Naive B cell (primary cell): Measurements from ENCODE around the gene GSTA5. TPM values are rescaled to one million over a fixed set of nuclear protein-coding genes. Genes with fewer than 3 reads are reported as not detected.
"Not testable (repeated sequence)": the region's sequence is repeated elsewhere in the genome, so short reads cannot be mapped to it uniquely, and the experiment has no call there.

Experiments
- ATAC-seq, 2 donors: fragments of 150-1000 bp; cut with Tn5 transposase; 2 replicates each; pipeline ENCODE4 v1.10.0; 2021; ENCODE audit warnings: low read depth in 2 of 2, mild to moderate bottlenecking in 2 of 2, moderate library complexity in 2 of 2
- DNase-seq: peaks from one replicate; pipeline ENCODE4 v3.0.0; 2022
- H3K27ac Mint-ChIP-seq, 6 donors: one replicate each; pipeline ENCODE4 v1.8.0; 2020 to 2022; ENCODE audit warnings: mild to moderate bottlenecking in 6 of 6, mixed read lengths in 6 of 6, moderate library complexity in 5 of 6, inconsistent platforms in 2 of 6
- H3K27me3 Mint-ChIP-seq, 3 donors: one replicate each; pipeline ENCODE4 v1.8.0; 2021 to 2022; ENCODE audit warnings: mixed read lengths in 3 of 3, mild to moderate bottlenecking in 1 of 3
- H3K36me3 Mint-ChIP-seq, 2 donors: one replicate each; pipeline ENCODE4 v1.8.0; 2020 to 2022; ENCODE audit warnings: mixed read lengths in 2 of 2, inconsistent platforms in 1 of 2, mild to moderate bottlenecking in 1 of 2
- H3K4me1 Mint-ChIP-seq, 3 donors: one replicate each; pipeline ENCODE4 v1.8.0; 2020 to 2022; ENCODE audit warnings: mixed read lengths in 3 of 3, inconsistent platforms in 1 of 3, mild to moderate bottlenecking in 1 of 3, moderate library complexity in 1 of 3
- H3K4me3 Mint-ChIP-seq, 8 donors: one replicate each; pipeline ENCODE4 v1.8.0; 2020 to 2022; ENCODE audit warnings: mild to moderate bottlenecking in 8 of 8, mixed read lengths in 8 of 8, moderate library complexity in 8 of 8, inconsistent platforms in 2 of 8
- H3K9me3 Mint-ChIP-seq, 7 donors: one replicate each; pipeline ENCODE4 v1.8.0; 2020 to 2022; ENCODE audit warnings: mixed read lengths in 7 of 7, mild to moderate bottlenecking in 5 of 7, inconsistent platforms in 2 of 7, moderate library complexity in 1 of 7
- polyA plus RNA-seq, 6 donors: library from polyadenylated mRNA; unstranded; fragments of 300-500 nt; fragmentation: Illumina TruSeq; gene quantifications; one replicate each; pipeline ENCODE4 v1.2.3, GENCODE V29; 2021; ENCODE audit warnings: low read depth in 6 of 6

GSTA5 gene
- polyA plus RNA-seq, 6 donors from 2014 or later: not detected

- Mint-ChIP-seq H3K27me3 (peaks cover 6 to 30% (median 11%) of the 10 kb centered on the region in 3 donors), H3K27ac (peak overlapping the region in 1 of 6 donors; percentile 43), H3K9me3 (peaks cover 2 to 16% (median 10%) of the 10 kb centered on the region in 7 donors), H3K36me3 (peaks cover 4 to 14% of the 10 kb centered on the region in 2 donors)
- not testable (repeated sequence) for H3K4me1 Mint-ChIP-seq, H3K4me3 Mint-ChIP-seq, DNase-seq, ATAC-seq
Measured at GRCh38 chr6:52794366-52794765, 46.2 kb downstream of the GSTA5 start.

DNA sequence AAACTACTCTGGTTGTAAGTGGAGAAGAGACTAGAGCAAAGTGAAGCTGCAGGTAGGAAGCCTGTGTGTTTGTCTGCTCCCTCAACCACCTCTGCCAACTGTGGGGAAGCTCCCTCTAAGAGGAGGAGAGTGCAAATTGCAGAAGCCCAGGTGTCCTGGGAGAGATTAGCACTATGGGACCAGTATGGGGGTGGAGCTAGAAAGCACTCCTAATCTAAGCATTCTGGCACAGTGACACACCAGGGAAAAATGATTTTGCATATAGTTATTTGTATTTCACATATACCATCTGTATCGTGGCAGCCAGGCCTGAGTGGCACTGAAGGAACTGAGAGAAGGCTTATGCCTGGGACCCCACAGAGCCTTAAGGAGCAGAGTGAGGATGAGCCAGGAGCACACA, 49.8 kb downstream of the GSTA5 start:
- Mint-ChIP-seq H3K9me3 (peaks cover 2 to 17% (median 10%) of the 10 kb centered on the region in 7 donors), H3K36me3 (peaks cover 4 to 14% of the 10 kb centered on the region in 2 donors), H3K27me3 (peaks cover 8 to 18% (median 14%) of the 10 kb centered on the region in 3 donors), H3K4me1 (no peaks in the 10 kb centered on the region), H3K27ac (no peak overlapping the region), H3K4me3 (no peak overlapping the region)
- ATAC-seq: no peak
- DNase-seq: no peak

DNA sequence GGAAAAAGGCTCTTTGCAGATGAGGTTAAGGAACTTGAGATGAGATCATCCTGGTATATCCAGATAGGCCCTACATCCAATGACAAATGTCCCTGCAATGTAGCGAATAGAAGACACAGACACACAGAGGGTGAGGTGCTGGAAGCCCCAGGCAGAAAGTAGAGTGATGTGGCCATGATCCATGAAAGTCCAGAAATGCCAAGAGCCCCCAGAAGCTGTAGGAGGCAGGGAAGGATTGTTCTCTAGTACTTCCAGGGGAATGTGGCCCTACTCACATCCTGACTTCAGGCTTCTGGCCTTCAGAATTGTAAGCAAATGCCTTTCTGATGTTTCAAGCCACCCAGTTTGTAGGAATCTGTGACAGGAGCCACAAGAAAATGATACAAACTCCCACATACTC, 51.0 kb downstream of the GSTA5 start:
- Mint-ChIP-seq H3K27me3 (peaks cover 5 to 15% (median 8%) of the 10 kb centered on the region in 3 donors), H3K36me3 (peaks cover 4 to 14% of the 10 kb centered on the region in 2 donors), H3K9me3 (peaks cover 2 to 19% (median 10%) of the 10 kb centered on the region in 7 donors)
- DNase-seq, ATAC-seq, H3K4me1 Mint-ChIP-seq, H3K27ac Mint-ChIP-seq, H3K4me3 Mint-ChIP-seq: not testable (repeated sequence)

DNA sequence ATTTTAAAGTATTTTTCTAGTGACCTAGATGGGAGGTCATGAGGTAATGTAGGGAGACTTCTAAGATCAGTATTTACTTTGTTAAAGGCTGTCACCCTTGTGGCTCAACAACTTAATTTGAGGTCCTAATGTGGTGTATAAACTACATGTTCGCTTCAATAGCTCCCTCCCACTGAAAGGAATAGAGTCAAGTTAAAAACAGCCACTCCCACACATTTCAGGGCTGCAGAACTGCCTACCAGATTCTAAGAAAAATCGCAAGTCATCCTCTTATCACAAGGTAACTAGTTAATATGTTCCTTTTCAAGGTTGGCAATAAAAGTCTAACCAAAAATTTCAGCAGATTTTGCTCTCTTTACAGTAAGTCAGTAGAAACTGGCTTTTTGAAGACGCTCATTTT, 52.1 kb downstream of the GSTA5 start:
- no peaks in the 10 kb centered on the region for H3K4me1 Mint-ChIP-seq
- no peak overlapping the region for H3K27ac Mint-ChIP-seq
- H3K4me3 Mint-ChIP-seq: no peak overlapping the region
- peaks cover 5 to 17% (median 10%) of the 10 kb centered on the region in 7 donors for H3K9me3 Mint-ChIP-seq
- ATAC-seq (no peak), DNase-seq (no peak)
- peaks cover 4 to 13% of the 10 kb centered on the region in 2 donors for H3K36me3 Mint-ChIP-seq
- H3K27me3 Mint-ChIP-seq: peaks cover 5 to 15% (median 8%) of the 10 kb centered on the region in 3 donors

- no peaks in the 10 kb centered on the region for H3K4me1 Mint-ChIP-seq
- no peak for DNase-seq
- ATAC-seq: no peak
- H3K27me3 Mint-ChIP-seq: peaks cover 8 to 15% (median 8%) of the 10 kb centered on the region in 3 donors
- H3K4me3 Mint-ChIP-seq: no peak overlapping the region
- no peak overlapping the region for H3K27ac Mint-ChIP-seq
- peaks cover 5 to 14% (median 7%) of the 10 kb centered on the region in 7 donors for H3K9me3 Mint-ChIP-seq
- H3K36me3 Mint-ChIP-seq: peaks cover 4 to 7% of the 10 kb centered on the region in 2 donors
Measured at GRCh38 chr6:52787917-52788316, 52.7 kb downstream of the GSTA5 start.

DNA sequence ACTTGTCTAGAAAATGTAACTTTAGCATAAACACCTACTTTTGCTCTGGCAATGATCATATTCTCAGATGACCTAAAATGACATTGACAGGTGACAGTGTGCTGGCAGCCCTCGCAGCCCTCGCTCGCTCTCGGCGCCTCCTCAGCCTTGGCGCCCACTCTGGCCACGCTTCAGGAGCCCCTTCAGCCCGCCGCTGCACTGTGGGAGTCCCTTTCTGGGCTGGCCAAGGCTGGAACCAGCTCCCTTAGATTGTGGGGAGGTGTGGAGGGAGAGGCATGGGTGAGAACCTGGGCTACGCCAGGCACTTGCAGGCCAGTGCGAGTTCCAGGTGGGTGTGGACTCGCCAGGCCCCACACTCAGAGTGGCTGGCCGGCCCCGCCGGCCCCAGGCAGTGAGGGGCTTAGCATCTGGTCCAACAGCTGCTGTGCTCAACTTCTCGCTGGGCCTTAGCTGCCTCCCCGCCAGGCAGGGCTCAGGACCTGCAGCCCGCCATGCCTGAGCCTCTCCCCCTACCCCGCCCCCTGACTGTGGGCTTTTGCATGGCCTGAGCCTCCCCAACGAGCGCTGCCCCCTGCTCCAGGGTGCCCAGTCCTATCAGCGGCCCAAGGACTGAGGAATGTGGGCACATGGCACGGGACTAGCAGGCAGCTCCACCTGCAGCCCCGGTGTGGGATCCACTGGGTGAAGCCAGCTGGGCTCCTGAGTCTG, 54.2 kb downstream of the GSTA5 start:
- H3K4me3 Mint-ChIP-seq: no peak overlapping the region
- ATAC-seq: no peak
- no peak overlapping the region for H3K27ac Mint-ChIP-seq
- DNase-seq: no peak
- H3K4me1 Mint-ChIP-seq: no peaks in the 10 kb centered on the region
- no peaks in the 10 kb centered on the region for H3K36me3 Mint-ChIP-seq
- H3K9me3 Mint-ChIP-seq: peaks cover 0 to 5% (median 2%) of the 10 kb centered on the region in 7 donors
- peaks cover 8 to 13% (median 12%) of the 10 kb centered on the region in 3 donors for H3K27me3 Mint-ChIP-seq

GRCh38 chr6:52782696-52783274, 57.8 kb downstream of the GSTA5 start:
- H3K4me1 Mint-ChIP-seq, H3K9me3 Mint-ChIP-seq, H3K4me3 Mint-ChIP-seq, H3K36me3 Mint-ChIP-seq, DNase-seq, ATAC-seq, H3K27ac Mint-ChIP-seq: not testable (repeated sequence)
- peaks cover 14 to 24% (median 23%) of the 10 kb centered on the region in 3 donors for H3K27me3 Mint-ChIP-seq

DNA sequence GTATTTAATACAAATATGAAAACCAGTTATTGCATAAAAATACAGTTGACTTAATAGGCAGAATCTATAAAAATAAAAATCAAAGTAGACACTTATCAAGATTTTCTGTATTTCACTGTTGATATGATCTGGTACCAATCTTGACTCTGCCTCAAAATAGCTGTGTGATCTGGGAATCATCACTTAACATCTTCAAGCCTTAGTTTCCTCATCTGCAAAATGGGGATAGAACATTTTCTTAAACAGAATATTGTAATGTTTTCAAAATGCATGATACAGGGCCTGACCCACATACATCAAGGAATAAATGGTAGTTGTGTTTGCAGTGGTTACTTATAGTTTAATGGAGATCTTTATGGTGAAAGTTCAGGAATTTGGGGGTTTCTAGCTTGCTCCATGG, 58.4 kb downstream of the GSTA5 start:
- H3K4me1 Mint-ChIP-seq, H3K27ac Mint-ChIP-seq, H3K36me3 Mint-ChIP-seq, ATAC-seq, H3K4me3 Mint-ChIP-seq, DNase-seq, H3K9me3 Mint-ChIP-seq: not testable (repeated sequence)
- peaks cover 19 to 29% (median 25%) of the 10 kb centered on the region in 3 donors for H3K27me3 Mint-ChIP-seq

Other genes starting within 250 kb of the GSTA5 start
- 10 to 100 TPM in 5 of 6 donors, 1 to 10 TPM in 1; 9.7 to 22.3 (median 15.5) TPM for gene TMEM14A, start 169.7 kb downstream of the GSTA5 start, polyA plus RNA-seq
- not detected for gene GSTA2, start 77.3 kb downstream of the GSTA5 start, polyA plus RNA-seq
- not detected for gene GSTA1, start 37.0 kb downstream of the GSTA5 start, polyA plus RNA-seq
- gene GSTA3, start 68.9 kb upstream of the GSTA5 start, polyA plus RNA-seq: not detected
- gene GSTA4, start 154.5 kb upstream of the GSTA5 start, polyA plus RNA-seq: 10 to 100 TPM in 2 of 6 donors, 1 to 10 TPM in 4; 6.7 to 16.1 (median 8.3) TPM
- gene CILK1, start 221.0 kb upstream of the GSTA5 start, polyA plus RNA-seq: 1 to 10 TPM; 2.1 to 6.0 (median 4.8) TPM
- 10 to 100 TPM; 46.2 to 72.0 (median 51.8) TPM for gene FBXO9, start 224.6 kb upstream of the GSTA5 start, polyA plus RNA-seq